Mesodermal cell (in vitro differentiated cells): ENCODE measurements around the gene KLHL29.

ENCODE experiments used
- H3K27ac ChIP-seq: 2 replicates; pipeline ENCODE4 v1.7.0; 2013; ENCODE audit warnings: mild to moderate bottlenecking, low read depth, low read length, moderate library complexity; ENCODE audit not compliant: severe bottlenecking
- H3K36me3 ChIP-seq: 2 replicates; pipeline ENCODE4 v1.7.1; 2013; ENCODE audit warnings: mild to moderate bottlenecking, low read length, moderate library complexity; ENCODE audit not compliant: control insufficient read depth, insufficient read depth
- H3K4me1 ChIP-seq: one replicate; pipeline ENCODE4 v1.7.1; 2013; ENCODE audit warnings: mild to moderate bottlenecking, low read length; ENCODE audit not compliant: insufficient read depth, control insufficient read depth, poor library complexity, severe bottlenecking
- H3K4me3 ChIP-seq: 2 replicates; pipeline ENCODE4 v1.7.0; 2013; ENCODE audit warnings: low read length, control low read depth, mild to moderate bottlenecking; ENCODE audit not compliant: insufficient read depth, poor library complexity, severe bottlenecking; ENCODE audit errors: extremely low read depth
- H3K9me3 ChIP-seq: 2 replicates; pipeline ENCODE4 v1.7.1; 2013; ENCODE audit warnings: mild to moderate bottlenecking, low read length, moderate library complexity; ENCODE audit not compliant: control insufficient read depth
- WGBS, 2 experiments: methylation state at CpG; one replicate each; pipeline ENCODE4 v1.1.5; 2013; ENCODE audit warnings: missing lambda C conversion rate in 2 of 2; ENCODE audit not compliant: insufficient coverage in 2 of 2; 5-methylcytosine and 5-hydroxymethylcytosine counted together

Gene KLHL29

DNA sequence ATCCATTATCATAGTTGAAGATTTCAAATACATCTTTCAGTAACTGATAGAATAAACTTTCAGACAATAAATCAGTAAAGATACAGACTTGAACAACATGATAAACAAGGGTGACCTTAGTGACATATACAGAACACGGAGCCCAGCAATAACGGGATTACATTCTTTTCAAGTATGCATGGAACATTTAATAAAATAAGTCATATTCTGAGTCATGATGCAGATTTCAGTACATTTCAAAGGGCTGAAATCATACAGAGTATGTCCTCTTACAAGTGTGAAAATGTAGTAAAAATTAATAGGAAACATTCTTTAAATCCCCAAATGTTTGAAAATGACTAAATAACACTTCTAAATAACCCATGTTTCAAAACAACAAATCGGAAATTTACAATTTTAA is 17.2 kb upstream of the KLHL29 start:
- H3K4me3 ChIP-seq = no peak overlapping the region
- no peak overlapping the region for H3K27ac ChIP-seq
- H3K4me1 ChIP-seq = no peaks in the 10 kb centered on the region
- no peaks in the 10 kb centered on the region for H3K9me3 ChIP-seq
- no CpG with 5 or more reads among the region's 3 CpGs for WGBS, 2 experiments
- H3K36me3 ChIP-seq = no peaks in the 10 kb centered on the region

- Histone ChIP-seq H3K9me3 (no peaks in the 10 kb centered on the region), H3K4me3 (no peak overlapping the region), H3K36me3 (no peaks in the 10 kb centered on the region), H3K27ac (no peak overlapping the region), H3K4me1 (no peaks in the 10 kb centered on the region)
- WGBS, 2 experiments = 86 to 87% methylated on average over 8 of the region's 8 CpGs
These were observed 11.3 kb upstream of the KLHL29 start for GRCh38 chr2:23373666-23374065.

GRCh38 chr2:23375448-23375847 is 9.5 kb upstream of the KLHL29 start:
- Histone ChIP-seq H3K27ac (no peak overlapping the region), H3K4me3 (no peak overlapping the region), H3K9me3 (no peaks in the 10 kb centered on the region), H3K36me3 (no peaks in the 10 kb centered on the region), H3K4me1 (peaks cover 1% of the 10 kb centered on the region)
- WGBS, 2 experiments = 85% methylated on average over 3 of the region's 3 CpGs

- H3K4me1 ChIP-seq = peaks cover 7% of the 10 kb centered on the region
- no peaks in the 10 kb centered on the region for H3K36me3 ChIP-seq
- WGBS, 2 experiments = 85 to 94% methylated on average over 4 to 5 of the region's 5 CpGs
- H3K4me3 ChIP-seq = no peak overlapping the region
- H3K9me3 ChIP-seq = no peaks in the 10 kb centered on the region
- no peak overlapping the region for H3K27ac ChIP-seq
These were observed 8.9 kb upstream of the KLHL29 start for GRCh38 chr2:23376075-23376474.

GRCh38 chr2:23376972-23377371 is 8.0 kb upstream of the KLHL29 start:
- 92 to 95% methylated on average over 7 to 8 of the region's 8 CpGs for WGBS, 2 experiments
- peaks cover 7% of the 10 kb centered on the region for H3K4me1 ChIP-seq
- H3K4me3 ChIP-seq = no peak overlapping the region
- H3K27ac ChIP-seq = no peak overlapping the region
- H3K9me3 ChIP-seq = no peaks in the 10 kb centered on the region
- H3K36me3 ChIP-seq = no peaks in the 10 kb centered on the region

- Histone ChIP-seq H3K27ac (no peak overlapping the region), H3K4me3 (no peak overlapping the region), H3K9me3 (no peaks in the 10 kb centered on the region), H3K4me1 (peaks cover 7% of the 10 kb centered on the region), H3K36me3 (no peaks in the 10 kb centered on the region)
- WGBS, 2 experiments = 93 to 94% methylated on average over 2 of the region's 4 CpGs
These were observed 7.2 kb upstream of the KLHL29 start for GRCh38 chr2:23377771-23378170.

DNA sequence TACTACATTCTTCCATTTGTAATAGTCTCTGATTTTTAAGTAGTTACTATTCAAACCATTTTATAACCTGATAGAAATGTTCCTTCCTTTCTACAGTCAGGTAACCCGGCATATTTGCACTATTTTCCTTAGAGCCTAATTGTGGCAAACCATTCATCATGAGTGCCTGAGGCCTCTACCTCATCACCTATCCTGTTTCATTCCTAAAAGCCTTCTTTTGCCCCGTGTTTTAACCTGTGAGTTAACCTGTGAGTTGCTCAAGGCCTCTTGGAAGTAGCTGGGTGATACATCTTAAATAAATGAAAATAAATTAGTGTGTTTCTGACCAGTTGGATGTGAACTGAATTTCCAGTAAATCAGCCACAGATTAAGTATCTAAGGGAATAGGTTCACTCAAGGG is 6.5 kb upstream of the KLHL29 start:
- peaks cover 7% of the 10 kb centered on the region for H3K4me1 ChIP-seq
- WGBS, 2 experiments = 67 to 83% methylated on average over 1 of the region's 2 CpGs
- no peaks in the 10 kb centered on the region for H3K9me3 ChIP-seq
- no peak overlapping the region for H3K4me3 ChIP-seq
- no peaks in the 10 kb centered on the region for H3K36me3 ChIP-seq
- H3K27ac ChIP-seq = no peak overlapping the region

DNA sequence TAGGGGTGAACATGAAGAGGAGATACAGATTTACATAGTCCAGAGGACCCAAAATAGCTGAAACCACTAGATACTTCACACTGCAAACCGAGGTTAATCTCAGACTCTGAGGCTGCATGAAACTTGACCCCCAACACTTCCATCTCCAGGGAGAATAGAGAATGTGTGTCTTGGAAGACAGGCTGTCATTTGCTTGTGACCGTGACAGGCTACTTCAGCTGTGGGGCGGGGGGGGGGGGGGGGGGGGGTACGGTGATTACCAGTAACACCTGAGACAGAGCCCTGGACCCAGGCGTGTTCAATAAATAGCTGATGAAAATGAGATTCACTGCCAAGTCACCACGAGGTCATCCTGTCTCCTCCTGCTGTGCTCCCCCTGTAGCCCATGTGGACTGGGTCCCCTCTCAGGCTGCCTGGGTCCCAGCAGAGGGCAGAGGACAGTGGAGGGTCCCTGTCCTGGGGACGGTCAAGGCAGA is 5.7 kb upstream of the KLHL29 start:
- no peaks in the 10 kb centered on the region for H3K9me3 ChIP-seq

GRCh38 chr2:23380562-23381065 is 4.4 kb upstream of the KLHL29 start:
- 71% methylated on average over 3 of the region's 4 CpGs; no CpG with 5 or more reads in 1 of the 2 experiments for WGBS, 2 experiments
- H3K4me1 ChIP-seq = peaks cover 15% of the 10 kb centered on the region
- H3K36me3 ChIP-seq = no peaks in the 10 kb centered on the region
- no peak overlapping the region for H3K4me3 ChIP-seq
- H3K9me3 ChIP-seq = no peaks in the 10 kb centered on the region
- H3K27ac ChIP-seq = no peak overlapping the region

More for the DNA sequence above, 5.7 kb upstream of the KLHL29 start:
- H3K27ac ChIP-seq = no peak overlapping the region
- no peaks in the 10 kb centered on the region for H3K36me3 ChIP-seq
- peaks cover 14% of the 10 kb centered on the region for H3K4me1 ChIP-seq
- 89 to 94% methylated on average over 3 of the region's 7 CpGs for WGBS, 2 experiments
- no peak overlapping the region for H3K4me3 ChIP-seq

GRCh38 chr2:23381084-23381483 is 3.9 kb upstream of the KLHL29 start:
- Histone ChIP-seq H3K4me3 (no peak overlapping the region), H3K4me1 (peaks cover 15% of the 10 kb centered on the region), H3K36me3 (no peaks in the 10 kb centered on the region), H3K9me3 (no peaks in the 10 kb centered on the region), H3K27ac (no peak overlapping the region)
- 77% methylated on average over 5 to 6 of the region's 6 CpGs for WGBS, 2 experiments

- WGBS, 2 experiments = 75 to 88% methylated on average over 3 of the region's 3 CpGs
- no peaks in the 10 kb centered on the region for H3K36me3 ChIP-seq
- no peak overlapping the region for H3K4me3 ChIP-seq
- H3K4me1 ChIP-seq = peaks cover 15% of the 10 kb centered on the region
- H3K9me3 ChIP-seq = no peaks in the 10 kb centered on the region
- no peak overlapping the region for H3K27ac ChIP-seq
These were observed 3.5 kb upstream of the KLHL29 start for GRCh38 chr2:23381485-23381884.
